Spleen (tissue), 7 donors: ENCODE results near the gene ZSCAN26.

Source experiments
- POLR2A ChIP-seq, 3 donors: fragments of 450-650 bp; IDR thresholded peaks; one replicate each; pipeline ENCODE4 v1.5.1; 2017; ENCODE audit warnings: antibody characterized with exemption in 3 of 3, mild to moderate bottlenecking in 1 of 3
- POLR2AphosphoS5 ChIP-seq, 3 donors: sonication (generic); formaldehyde crosslinking; IDR thresholded peaks; one replicate each; pipeline ENCODE4 v1.5.1; 2017; ENCODE audit warnings: antibody characterized with exemption in 3 of 3
- TF ChIP-seq, protein P1 (sequence below), 11 experiments: fragments of 200-600 bp in 7 of 11; fragments of 450-650 bp in 4 of 11; sonication (generic) in 4 of 11; IDR thresholded peaks in 8 of 11; conservative IDR thresholded peaks in 3 of 11; 1 replicate in 7 of 11; 2 replicates in 4 of 11; pipeline versions ENCODE4 v1.4.0 to v1.8.0; 2016 to 2021; ENCODE audit warnings: antibody characterized with exemption in 11 of 11, inconsistent platforms in 4 of 11, mild to moderate bottlenecking in 1 of 11
- donor health status: DM: no; HTN: no; CAD: no; lungs with moderate emphysema.
- donor health status: DM: no; HTN: no; CAD: no.
- donor health status: DM: no; HTN: no; CAD: no.

DNA sequence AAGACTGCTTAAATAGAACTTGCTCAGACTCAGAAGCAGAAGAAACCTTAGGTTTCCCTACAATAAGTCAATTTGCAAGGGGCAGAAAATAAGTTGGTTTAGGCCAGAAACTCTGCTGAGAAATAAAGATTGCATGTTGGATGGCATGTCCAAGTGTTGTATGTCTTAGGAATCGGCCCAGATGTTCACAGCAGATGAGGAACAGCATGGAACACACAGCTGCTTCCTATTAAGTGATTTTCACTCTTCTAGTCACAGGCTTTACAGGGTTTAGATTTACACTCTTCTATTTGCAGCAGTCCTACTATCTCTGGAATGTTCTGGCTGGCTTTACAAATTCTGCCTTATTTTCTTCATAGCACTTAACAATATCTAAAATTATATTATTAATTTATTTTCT, 18.0 kb upstream of the ZSCAN26 start:
- TF ChIP-seq, protein P1, sequence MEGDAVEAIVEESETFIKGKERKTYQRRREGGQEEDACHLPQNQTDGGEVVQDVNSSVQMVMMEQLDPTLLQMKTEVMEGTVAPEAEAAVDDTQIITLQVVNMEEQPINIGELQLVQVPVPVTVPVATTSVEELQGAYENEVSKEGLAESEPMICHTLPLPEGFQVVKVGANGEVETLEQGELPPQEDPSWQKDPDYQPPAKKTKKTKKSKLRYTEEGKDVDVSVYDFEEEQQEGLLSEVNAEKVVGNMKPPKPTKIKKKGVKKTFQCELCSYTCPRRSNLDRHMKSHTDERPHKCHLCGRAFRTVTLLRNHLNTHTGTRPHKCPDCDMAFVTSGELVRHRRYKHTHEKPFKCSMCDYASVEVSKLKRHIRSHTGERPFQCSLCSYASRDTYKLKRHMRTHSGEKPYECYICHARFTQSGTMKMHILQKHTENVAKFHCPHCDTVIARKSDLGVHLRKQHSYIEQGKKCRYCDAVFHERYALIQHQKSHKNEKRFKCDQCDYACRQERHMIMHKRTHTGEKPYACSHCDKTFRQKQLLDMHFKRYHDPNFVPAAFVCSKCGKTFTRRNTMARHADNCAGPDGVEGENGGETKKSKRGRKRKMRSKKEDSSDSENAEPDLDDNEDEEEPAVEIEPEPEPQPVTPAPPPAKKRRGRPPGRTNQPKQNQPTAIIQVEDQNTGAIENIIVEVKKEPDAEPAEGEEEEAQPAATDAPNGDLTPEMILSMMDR (IDR thresholded peaks at IDR 0.05 in 8 of 11, conservative IDR thresholded peaks at IDR 0.05 in 3 of 11): no peak
- TF ChIP-seq POLR2A (IDR thresholded peaks at IDR 0.05) (no peak), POLR2AphosphoS5 (IDR thresholded peaks at IDR 0.05) (no peak)
